Right lobe of liver (tissue), 6 donors: ENCODE data around the gene MNT. TPM values are rescaled to one million over a fixed set of nuclear protein-coding genes. Genes with fewer than 3 reads are reported as not detected.
A peak's percentile ranks its signal among the peaks of the same experiment; 100 is the strongest.

ENCODE experiments used
- ATAC-seq, 4 donors: fragments of 200-7000 bp; cut with Tn5 transposase; one replicate each; pipeline ENCODE4 v1.9.1; 2020; ENCODE audit warnings: mild to moderate bottlenecking in 4 of 4, moderate library complexity in 4 of 4
- DNase-seq, 3 donors: peaks; one replicate each; pipeline ENCODE4 v3.0.0-alpha.2; 2020
- H3K27ac ChIP-seq, 3 donors: fragments of 200-600 bp; one replicate each; pipeline ENCODE4 v1.8.0; 2022
- H3K27me3 ChIP-seq, 2 donors: fragments of 200-600 bp; one replicate each; pipeline ENCODE4 v1.8.0; 2022
- H3K36me3 ChIP-seq, 4 donors: fragments of 200-600 bp; sonication (generic) in 1 of 4; one replicate each; pipeline versions ENCODE4 v1.5.1 to v1.8.0; 2017 to 2022; ENCODE audit warnings: control low read depth in 1 of 4
- H3K4me1 ChIP-seq, 4 donors: fragments of 200-600 bp; sonication (generic) in 1 of 4; one replicate each; pipeline versions ENCODE4 v1.5.1 to v1.8.0; 2017 to 2022; ENCODE audit warnings: control low read depth in 1 of 4
- H3K4me3 ChIP-seq, 3 donors: fragments of 200-600 bp; one replicate each; pipeline ENCODE4 v1.8.0; 2022
- H3K9me3 ChIP-seq, 4 donors: fragments of 200-600 bp; sonication (generic) in 1 of 4; one replicate each; pipeline versions ENCODE4 v1.5.1 to v1.8.0; 2017 to 2022; ENCODE audit warnings: control low read depth in 1 of 4
- CTCF ChIP-seq, 4 donors: fragments of 200-600 bp in 3 of 4; fragments of 450-650 bp in 1 of 4; IDR thresholded peaks; one replicate each; pipeline versions ENCODE4 v1.5.1 to v1.8.0; 2016 to 2022; ENCODE audit warnings: antibody characterized with exemption in 4 of 4, mild to moderate bottlenecking in 2 of 4
- POLR2A ChIP-seq: fragments of 450-650 bp; IDR thresholded peaks from one replicate; pipeline ENCODE4 v1.6.1; 2017; ENCODE audit warnings: antibody characterized with exemption, mild to moderate bottlenecking
- WGBS: methylation state at CpG from one replicate; pipeline ENCODE4 v1.1.6; 2018; ENCODE audit warnings: low coverage, low lambda C conversion rate; ENCODE audit not compliant: insufficient coverage; ENCODE audit errors: missing lambda C conversion rate; 5-methylcytosine and 5-hydroxymethylcytosine counted together
- intact Hi-C, 2 donors: fragments of 100-400 bp; cut with DNase I; formaldehyde crosslinking; loops; one replicate each; pipeline versions ENCODE4 v1.11.2 to v1.14.1; 2022
- total RNA-seq, 6 experiments: library from RNA; depleted of rRNA in 2 of 6; stranded (reverse); fragments of >200 nt in 2 of 6; fragmentation: NEBNext Ultra II Directional in 3 of 6; extraction: Animal tissue kit (Norgen Biotek cat#: 25700) in 3 of 6; gene quantifications; one replicate each; pipeline versions ENCODE4 v1.1.0 to v1.2.4, GENCODE V29; 2016 to 2023
- donor health status: DM: no; HTN: yes; CAD: no.
- donor health status: DM: no; HTN: no; CAD: no.
- donor health status: DM: no; HTN: no; CAD: no.
- donor health status: DM: no; HTN: yes; CAD: no.
- donor health status: DM: no; HTN: yes; CAD: no.

MNT gene
- total RNA-seq, 6 experiments from 2014 or later, result 3.3 to 12.6 (median 7.0) TPM

- intact Hi-C loops, result no loop called here
- peak in 1 of 4 donors; percentile 3 for TF ChIP-seq CTCF (IDR thresholded peaks at IDR 0.05)
- no peak for TF ChIP-seq POLR2A
- ATAC-seq, result peak; percentile 55 to 70 (median 63)
- Histone ChIP-seq H3K4me1 (peaks cover 2 to 34% (median 14%) of the 10 kb centered on the region in 4 donors), H3K27me3 (no peaks in the 10 kb centered on the region), H3K4me3 (peak overlapping the region; percentile 65 to 85 (median 68)), H3K9me3 (no peaks in the 10 kb centered on the region), H3K27ac (peak overlapping the region; percentile 84 to 99 (median 95)), H3K36me3 (no peaks in the 10 kb centered on the region)
- WGBS, result 0% methylated on average over 30 of the region's 72 CpGs
- peak; percentile 100 for DNase-seq
Measured at GRCh38 chr17:2401426-2402221, 764 bp upstream of the MNT start.

GRCh38 chr17:2400474-2400866, 390 bp downstream of the MNT start:
- H3K36me3 ChIP-seq, result no peaks in the 10 kb centered on the region
- no peaks in the 10 kb centered on the region for H3K9me3 ChIP-seq
- H3K27me3 ChIP-seq, result no peaks in the 10 kb centered on the region
- intact Hi-C loops, result no loop called here
- DNase-seq (peak; percentile 73 to 82 (median 75)), ATAC-seq (no peak)
- H3K27ac ChIP-seq, result peak overlapping the region; percentile 84 to 99 (median 95)
- peaks cover 2 to 45% (median 16%) of the 10 kb centered on the region in 4 donors for H3K4me1 ChIP-seq
- WGBS, result 0% methylated on average over 12 of the region's 43 CpGs
- peak overlapping the region; percentile 65 to 85 (median 68) for H3K4me3 ChIP-seq
- TF ChIP-seq CTCF (IDR thresholded peaks at IDR 0.05), result no peak
- no peak for TF ChIP-seq POLR2A

- Histone ChIP-seq H3K27ac (peak overlapping the region; percentile 84 to 99 (median 95)), H3K4me3 (peak overlapping the region; percentile 65 to 85 (median 68)), H3K36me3 (no peaks in the 10 kb centered on the region), H3K9me3 (no peaks in the 10 kb centered on the region), H3K4me1 (peaks cover 2 to 45% (median 16%) of the 10 kb centered on the region in 4 donors), H3K27me3 (no peaks in the 10 kb centered on the region)
- DNase-seq (peak; percentile 97), ATAC-seq (peak; percentile 57 to 77 (median 68))
- intact Hi-C loops, result no loop called here
- TF ChIP-seq POLR2A (peak; percentile 95), CTCF (IDR thresholded peaks at IDR 0.05) (no peak)
- WGBS, result under 1% methylated on average over 30 of the region's 82 CpGs
Measured at GRCh38 chr17:2399572-2400473, 1.0 kb downstream of the MNT start.

- no peaks in the 10 kb centered on the region for H3K9me3 ChIP-seq
- no peaks in the 10 kb centered on the region for H3K27me3 ChIP-seq
- peak in 1 of 4 donors; percentile 5 for ATAC-seq
- no peak for TF ChIP-seq CTCF (IDR thresholded peaks at IDR 0.05)
- TF ChIP-seq POLR2A, result no peak
- peaks cover 2 to 38% (median 18%) of the 10 kb centered on the region in 4 donors for H3K4me1 ChIP-seq
- WGBS, result 11% methylated on average over 24 of the region's 55 CpGs
- peak overlapping the region; percentile 65 to 85 (median 68) for H3K4me3 ChIP-seq
- H3K36me3 ChIP-seq, result no peaks in the 10 kb centered on the region
- DNase-seq, result peak; percentile 65 to 70 (median 67)
- peak overlapping the region; percentile 84 to 99 (median 95) for H3K27ac ChIP-seq
- intact Hi-C loops, result no loop called here
Measured at GRCh38 chr17:2398655-2399571, 1.9 kb downstream of the MNT start.
